ENCODE data around the gene PTPRD.

GRCh38 chr9:10135553-10135952, 477.2 kb downstream of the PTPRD start:
- TF ChIP-seq, protein P1, sequence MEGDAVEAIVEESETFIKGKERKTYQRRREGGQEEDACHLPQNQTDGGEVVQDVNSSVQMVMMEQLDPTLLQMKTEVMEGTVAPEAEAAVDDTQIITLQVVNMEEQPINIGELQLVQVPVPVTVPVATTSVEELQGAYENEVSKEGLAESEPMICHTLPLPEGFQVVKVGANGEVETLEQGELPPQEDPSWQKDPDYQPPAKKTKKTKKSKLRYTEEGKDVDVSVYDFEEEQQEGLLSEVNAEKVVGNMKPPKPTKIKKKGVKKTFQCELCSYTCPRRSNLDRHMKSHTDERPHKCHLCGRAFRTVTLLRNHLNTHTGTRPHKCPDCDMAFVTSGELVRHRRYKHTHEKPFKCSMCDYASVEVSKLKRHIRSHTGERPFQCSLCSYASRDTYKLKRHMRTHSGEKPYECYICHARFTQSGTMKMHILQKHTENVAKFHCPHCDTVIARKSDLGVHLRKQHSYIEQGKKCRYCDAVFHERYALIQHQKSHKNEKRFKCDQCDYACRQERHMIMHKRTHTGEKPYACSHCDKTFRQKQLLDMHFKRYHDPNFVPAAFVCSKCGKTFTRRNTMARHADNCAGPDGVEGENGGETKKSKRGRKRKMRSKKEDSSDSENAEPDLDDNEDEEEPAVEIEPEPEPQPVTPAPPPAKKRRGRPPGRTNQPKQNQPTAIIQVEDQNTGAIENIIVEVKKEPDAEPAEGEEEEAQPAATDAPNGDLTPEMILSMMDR (IDR thresholded peaks at IDR 0.05): no peak
- TF ChIP-seq, protein P2, sequence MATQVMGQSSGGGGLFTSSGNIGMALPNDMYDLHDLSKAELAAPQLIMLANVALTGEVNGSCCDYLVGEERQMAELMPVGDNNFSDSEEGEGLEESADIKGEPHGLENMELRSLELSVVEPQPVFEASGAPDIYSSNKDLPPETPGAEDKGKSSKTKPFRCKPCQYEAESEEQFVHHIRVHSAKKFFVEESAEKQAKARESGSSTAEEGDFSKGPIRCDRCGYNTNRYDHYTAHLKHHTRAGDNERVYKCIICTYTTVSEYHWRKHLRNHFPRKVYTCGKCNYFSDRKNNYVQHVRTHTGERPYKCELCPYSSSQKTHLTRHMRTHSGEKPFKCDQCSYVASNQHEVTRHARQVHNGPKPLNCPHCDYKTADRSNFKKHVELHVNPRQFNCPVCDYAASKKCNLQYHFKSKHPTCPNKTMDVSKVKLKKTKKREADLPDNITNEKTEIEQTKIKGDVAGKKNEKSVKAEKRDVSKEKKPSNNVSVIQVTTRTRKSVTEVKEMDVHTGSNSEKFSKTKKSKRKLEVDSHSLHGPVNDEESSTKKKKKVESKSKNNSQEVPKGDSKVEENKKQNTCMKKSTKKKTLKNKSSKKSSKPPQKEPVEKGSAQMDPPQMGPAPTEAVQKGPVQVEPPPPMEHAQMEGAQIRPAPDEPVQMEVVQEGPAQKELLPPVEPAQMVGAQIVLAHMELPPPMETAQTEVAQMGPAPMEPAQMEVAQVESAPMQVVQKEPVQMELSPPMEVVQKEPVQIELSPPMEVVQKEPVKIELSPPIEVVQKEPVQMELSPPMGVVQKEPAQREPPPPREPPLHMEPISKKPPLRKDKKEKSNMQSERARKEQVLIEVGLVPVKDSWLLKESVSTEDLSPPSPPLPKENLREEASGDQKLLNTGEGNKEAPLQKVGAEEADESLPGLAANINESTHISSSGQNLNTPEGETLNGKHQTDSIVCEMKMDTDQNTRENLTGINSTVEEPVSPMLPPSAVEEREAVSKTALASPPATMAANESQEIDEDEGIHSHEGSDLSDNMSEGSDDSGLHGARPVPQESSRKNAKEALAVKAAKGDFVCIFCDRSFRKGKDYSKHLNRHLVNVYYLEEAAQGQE (IDR thresholded peaks at IDR 0.05; ENCODE audit: insufficient read depth in 1 of 2, low read depth in 2 of 2, low read length in 1 of 2): no peak
- TF ChIP-seq POLR2AphosphoS5 (IDR thresholded peaks at IDR 0.05; ENCODE audit: low read depth, low read length) (no peak), TCF7L2 (IDR thresholded peaks at IDR 0.05; ENCODE audit: low read depth, low read length) (no peak)
